SK-N-SH (cell line): Measurements from ENCODE around the gene RTN4.

Experiments used
- EP300 ChIP-seq, 2 experiments: IDR thresholded peaks; 2 replicates each; pipeline versions ENCODE4 v1.4.0 to v1.6.1; 2012; ENCODE audit warnings: borderline replicate concordance in 1 of 2, low read depth in 1 of 2, low read length in 1 of 2
- EZH2phosphoT487 ChIP-seq: fragments of 200-600 bp; sonication (generic); IDR thresholded peaks from 2 replicates; pipeline ENCODE4 v1.6.1; 2017; ENCODE audit warnings: low read depth, mixed run types, mild to moderate bottlenecking, antibody characterized with exemption, moderate library complexity, borderline replicate concordance
- GABPA ChIP-seq: IDR thresholded peaks from 2 replicates; pipeline ENCODE4 v1.4.0; 2012; ENCODE audit warnings: low read depth, mild to moderate bottlenecking
- NFIC ChIP-seq: IDR thresholded peaks from 2 replicates; pipeline ENCODE4 v1.4.0; 2012; ENCODE audit warnings: borderline replicate concordance
- NRF1 ChIP-seq: IDR thresholded peaks from 2 replicates; pipeline ENCODE4 v1.6.1; 2012; ENCODE audit warnings: low read depth, mild to moderate bottlenecking, low read length
- POLR2AphosphoS5 ChIP-seq: IDR thresholded peaks from 2 replicates; pipeline ENCODE4 v1.6.1; 2012; ENCODE audit warnings: low read depth, low read length
- SIN3A ChIP-seq: IDR thresholded peaks from 2 replicates; pipeline ENCODE4 v1.6.1; 2012; ENCODE audit warnings: low read depth, mild to moderate bottlenecking, low read length, moderate library complexity, borderline replicate concordance
- SMC3 ChIP-seq: IDR thresholded peaks from 2 replicates; pipeline ENCODE4 v1.6.1; 2012; ENCODE audit warnings: low read depth, low read length, improper control_type of control experiment
- YY1 ChIP-seq: IDR thresholded peaks from 2 replicates; pipeline ENCODE4 v1.4.0; 2012; ENCODE audit warnings: low read depth, mild to moderate bottlenecking
- TF ChIP-seq, protein P1 (sequence below): fragments of 200-600 bp; sonication (generic); IDR thresholded peaks from 2 replicates; pipeline ENCODE4 v1.6.1; 2017; ENCODE audit warnings: antibody characterized with exemption, mild to moderate bottlenecking, moderate library complexity
- TF ChIP-seq, protein P2 (sequence below): IDR thresholded peaks from 2 replicates; pipeline ENCODE4 v1.6.1; 2012; ENCODE audit warnings: mild to moderate bottlenecking, low read depth, low read length, moderate library complexity
- TF ChIP-seq, protein P3 (sequence below): IDR thresholded peaks from 2 replicates; pipeline ENCODE4 v1.4.0; 2012; ENCODE audit warnings: low read depth, borderline replicate concordance

DNA sequence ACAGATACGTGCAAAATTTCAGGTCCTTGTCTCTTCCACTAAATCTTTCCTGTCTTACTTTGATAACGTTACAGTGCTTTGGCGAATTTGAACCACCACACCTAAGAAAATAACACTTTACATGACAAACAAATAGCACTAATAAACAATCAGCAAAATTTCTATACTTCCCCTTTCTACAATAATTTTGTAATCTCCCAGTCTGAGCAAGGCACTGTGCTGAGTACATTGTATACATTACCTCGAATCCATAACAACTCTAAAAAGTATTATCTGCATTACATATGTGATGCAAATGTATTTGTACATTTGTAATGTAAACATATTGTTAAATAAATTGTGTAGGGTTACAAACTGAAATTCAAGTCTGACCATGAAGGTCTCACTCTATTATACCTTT is 49.9 kb downstream of the RTN4 start:
- TF ChIP-seq, protein P1, sequence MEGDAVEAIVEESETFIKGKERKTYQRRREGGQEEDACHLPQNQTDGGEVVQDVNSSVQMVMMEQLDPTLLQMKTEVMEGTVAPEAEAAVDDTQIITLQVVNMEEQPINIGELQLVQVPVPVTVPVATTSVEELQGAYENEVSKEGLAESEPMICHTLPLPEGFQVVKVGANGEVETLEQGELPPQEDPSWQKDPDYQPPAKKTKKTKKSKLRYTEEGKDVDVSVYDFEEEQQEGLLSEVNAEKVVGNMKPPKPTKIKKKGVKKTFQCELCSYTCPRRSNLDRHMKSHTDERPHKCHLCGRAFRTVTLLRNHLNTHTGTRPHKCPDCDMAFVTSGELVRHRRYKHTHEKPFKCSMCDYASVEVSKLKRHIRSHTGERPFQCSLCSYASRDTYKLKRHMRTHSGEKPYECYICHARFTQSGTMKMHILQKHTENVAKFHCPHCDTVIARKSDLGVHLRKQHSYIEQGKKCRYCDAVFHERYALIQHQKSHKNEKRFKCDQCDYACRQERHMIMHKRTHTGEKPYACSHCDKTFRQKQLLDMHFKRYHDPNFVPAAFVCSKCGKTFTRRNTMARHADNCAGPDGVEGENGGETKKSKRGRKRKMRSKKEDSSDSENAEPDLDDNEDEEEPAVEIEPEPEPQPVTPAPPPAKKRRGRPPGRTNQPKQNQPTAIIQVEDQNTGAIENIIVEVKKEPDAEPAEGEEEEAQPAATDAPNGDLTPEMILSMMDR: no peak
- TF ChIP-seq SMC3 (no peak), SIN3A (no peak), YY1 (no peak), EZH2phosphoT487 (no peak), EP300 (IDR thresholded peaks at IDR 0.05; ENCODE audit: borderline replicate concordance in 1 of 2, low read depth in 1 of 2, low read length in 1 of 2) (no peak), NRF1 (no peak), GABPA (no peak), POLR2AphosphoS5 (no peak), NFIC (no peak)
- TF ChIP-seq, protein P2, sequence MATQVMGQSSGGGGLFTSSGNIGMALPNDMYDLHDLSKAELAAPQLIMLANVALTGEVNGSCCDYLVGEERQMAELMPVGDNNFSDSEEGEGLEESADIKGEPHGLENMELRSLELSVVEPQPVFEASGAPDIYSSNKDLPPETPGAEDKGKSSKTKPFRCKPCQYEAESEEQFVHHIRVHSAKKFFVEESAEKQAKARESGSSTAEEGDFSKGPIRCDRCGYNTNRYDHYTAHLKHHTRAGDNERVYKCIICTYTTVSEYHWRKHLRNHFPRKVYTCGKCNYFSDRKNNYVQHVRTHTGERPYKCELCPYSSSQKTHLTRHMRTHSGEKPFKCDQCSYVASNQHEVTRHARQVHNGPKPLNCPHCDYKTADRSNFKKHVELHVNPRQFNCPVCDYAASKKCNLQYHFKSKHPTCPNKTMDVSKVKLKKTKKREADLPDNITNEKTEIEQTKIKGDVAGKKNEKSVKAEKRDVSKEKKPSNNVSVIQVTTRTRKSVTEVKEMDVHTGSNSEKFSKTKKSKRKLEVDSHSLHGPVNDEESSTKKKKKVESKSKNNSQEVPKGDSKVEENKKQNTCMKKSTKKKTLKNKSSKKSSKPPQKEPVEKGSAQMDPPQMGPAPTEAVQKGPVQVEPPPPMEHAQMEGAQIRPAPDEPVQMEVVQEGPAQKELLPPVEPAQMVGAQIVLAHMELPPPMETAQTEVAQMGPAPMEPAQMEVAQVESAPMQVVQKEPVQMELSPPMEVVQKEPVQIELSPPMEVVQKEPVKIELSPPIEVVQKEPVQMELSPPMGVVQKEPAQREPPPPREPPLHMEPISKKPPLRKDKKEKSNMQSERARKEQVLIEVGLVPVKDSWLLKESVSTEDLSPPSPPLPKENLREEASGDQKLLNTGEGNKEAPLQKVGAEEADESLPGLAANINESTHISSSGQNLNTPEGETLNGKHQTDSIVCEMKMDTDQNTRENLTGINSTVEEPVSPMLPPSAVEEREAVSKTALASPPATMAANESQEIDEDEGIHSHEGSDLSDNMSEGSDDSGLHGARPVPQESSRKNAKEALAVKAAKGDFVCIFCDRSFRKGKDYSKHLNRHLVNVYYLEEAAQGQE: no peak
- TF ChIP-seq, protein P3, sequence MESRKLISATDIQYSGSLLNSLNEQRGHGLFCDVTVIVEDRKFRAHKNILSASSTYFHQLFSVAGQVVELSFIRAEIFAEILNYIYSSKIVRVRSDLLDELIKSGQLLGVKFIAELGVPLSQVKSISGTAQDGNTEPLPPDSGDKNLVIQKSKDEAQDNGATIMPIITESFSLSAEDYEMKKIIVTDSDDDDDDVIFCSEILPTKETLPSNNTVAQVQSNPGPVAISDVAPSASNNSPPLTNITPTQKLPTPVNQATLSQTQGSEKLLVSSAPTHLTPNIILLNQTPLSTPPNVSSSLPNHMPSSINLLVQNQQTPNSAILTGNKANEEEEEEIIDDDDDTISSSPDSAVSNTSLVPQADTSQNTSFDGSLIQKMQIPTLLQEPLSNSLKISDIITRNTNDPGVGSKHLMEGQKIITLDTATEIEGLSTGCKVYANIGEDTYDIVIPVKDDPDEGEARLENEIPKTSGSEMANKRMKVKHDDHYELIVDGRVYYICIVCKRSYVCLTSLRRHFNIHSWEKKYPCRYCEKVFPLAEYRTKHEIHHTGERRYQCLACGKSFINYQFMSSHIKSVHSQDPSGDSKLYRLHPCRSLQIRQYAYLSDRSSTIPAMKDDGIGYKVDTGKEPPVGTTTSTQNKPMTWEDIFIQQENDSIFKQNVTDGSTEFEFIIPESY: no peak
